ENCODE results near the gene NXPH3. TPM values are rescaled to one million over a fixed set of nuclear protein-coding genes. Genes with fewer than 3 reads are reported as not detected.

Gene NXPH3
- 0.52 TPM for total RNA-seq

GRCh38 chr17:49575679-49576087 lies at the start of gene NXPH3:
Gene NXPH3 (plus strand): TSS chr17:49575871. CDS start chr17:49576220, 349 bp downstream.
- H3K4me1 ChIP-seq (ENCODE audit: control insufficient read depth in 3 of 3, insufficient read depth in 3 of 3, low read length in 3 of 3), result peaks cover 13 to 31% (median 15%) of the 10 kb centered on the region in 3 donors
- H3K27ac ChIP-seq (ENCODE audit: low read depth, low read length), result peak within 1 kb of the TSS; percentile 7
- H3K27me3 ChIP-seq (ENCODE audit: control insufficient read depth in 3 of 3, insufficient read depth in 3 of 3, low read length in 3 of 3), result peaks cover 0 to 5% (median 5%) of the 10 kb centered on the region in 3 donors
- peak within 1 kb of the TSS; percentile 61 to 83 (median 66) for H3K9ac ChIP-seq (ENCODE audit: low read depth in 1 of 3, low read length in 3 of 3)
- no peaks in the 10 kb centered on the region for H3K9me3 ChIP-seq (ENCODE audit: control insufficient read depth in 3 of 3, low read length in 3 of 3)
- H3K36me3 ChIP-seq (ENCODE audit: control insufficient read depth in 3 of 3, insufficient read depth in 3 of 3, low read length in 3 of 3), result no peaks in the 10 kb centered on the region
- peak within 1 kb of the TSS; percentile 66 to 74 (median 70) for H3K4me3 ChIP-seq (ENCODE audit: low read length in 3 of 3)

GRCh38 chr17:49527927-49528651 lies 47.6 kb upstream of the NXPH3 start:
- H3K27ac ChIP-seq (ENCODE audit: low read depth, low read length), result no peak overlapping the region
- no peaks in the 10 kb centered on the region for H3K36me3 ChIP-seq (ENCODE audit: control insufficient read depth in 3 of 3, insufficient read depth in 3 of 3, low read length in 3 of 3)
- H3K4me1 ChIP-seq (ENCODE audit: control insufficient read depth in 3 of 3, insufficient read depth in 3 of 3, low read length in 3 of 3), result peaks cover 0 to 10% (median 3%) of the 10 kb centered on the region in 3 donors
- no peaks in the 10 kb centered on the region for H3K9me3 ChIP-seq (ENCODE audit: control insufficient read depth in 3 of 3, low read length in 3 of 3)
- H3K27me3 ChIP-seq (ENCODE audit: control insufficient read depth in 3 of 3, insufficient read depth in 3 of 3, low read length in 3 of 3), result peaks cover 0 to 7% (median 2%) of the 10 kb centered on the region in 3 donors
- no peak overlapping the region for H3K9ac ChIP-seq (ENCODE audit: low read depth in 1 of 3, low read length in 3 of 3)
- H3K4me3 ChIP-seq (ENCODE audit: low read length in 3 of 3), result no peak overlapping the region

- peaks cover 0 to 6% (median 3%) of the 10 kb centered on the region in 3 donors for H3K4me1 ChIP-seq (ENCODE audit: control insufficient read depth in 3 of 3, insufficient read depth in 3 of 3, low read length in 3 of 3)
- H3K4me3 ChIP-seq (ENCODE audit: low read length in 3 of 3), result no peak overlapping the region
- H3K9me3 ChIP-seq (ENCODE audit: control insufficient read depth in 3 of 3, low read length in 3 of 3), result no peaks in the 10 kb centered on the region
- peaks cover 0 to 6% (median 5%) of the 10 kb centered on the region in 3 donors for H3K27me3 ChIP-seq (ENCODE audit: control insufficient read depth in 3 of 3, insufficient read depth in 3 of 3, low read length in 3 of 3)
- no peaks in the 10 kb centered on the region for H3K36me3 ChIP-seq (ENCODE audit: control insufficient read depth in 3 of 3, insufficient read depth in 3 of 3, low read length in 3 of 3)
- H3K9ac ChIP-seq (ENCODE audit: low read depth in 1 of 3, low read length in 3 of 3), result no peak overlapping the region
- no peak overlapping the region for H3K27ac ChIP-seq (ENCODE audit: low read depth, low read length)
These were observed 46.7 kb upstream of the NXPH3 start for GRCh38 chr17:49528966-49529365.

GRCh38 chr17:49530118-49530517 lies 45.6 kb upstream of the NXPH3 start:
- Histone ChIP-seq H3K4me3 (ENCODE audit: low read length in 3 of 3) (no peak overlapping the region), H3K9me3 (ENCODE audit: control insufficient read depth in 3 of 3, low read length in 3 of 3) (no peaks in the 10 kb centered on the region), H3K4me1 (ENCODE audit: control insufficient read depth in 3 of 3, insufficient read depth in 3 of 3, low read length in 3 of 3) (peaks cover 0 to 3% (median 3%) of the 10 kb centered on the region in 3 donors), H3K27me3 (ENCODE audit: control insufficient read depth in 3 of 3, insufficient read depth in 3 of 3, low read length in 3 of 3) (peaks cover 0 to 6% (median 4%) of the 10 kb centered on the region in 3 donors), H3K27ac (ENCODE audit: low read depth, low read length) (no peak overlapping the region), H3K9ac (ENCODE audit: low read depth in 1 of 3, low read length in 3 of 3) (no peak overlapping the region), H3K36me3 (ENCODE audit: control insufficient read depth in 3 of 3, insufficient read depth in 3 of 3, low read length in 3 of 3) (no peaks in the 10 kb centered on the region)

- no peaks in the 10 kb centered on the region for H3K9me3 ChIP-seq (ENCODE audit: control insufficient read depth in 3 of 3, low read length in 3 of 3)
These were observed 31.8 kb upstream of the NXPH3 start for GRCh38 chr17:49543860-49544259.

GRCh38 chr17:49545007-49545660 lies 30.5 kb upstream of the NXPH3 start:
- Histone ChIP-seq H3K27me3 (ENCODE audit: control insufficient read depth in 3 of 3, insufficient read depth in 3 of 3, low read length in 3 of 3) (peaks cover 0 to 10% (median 2%) of the 10 kb centered on the region in 3 donors), H3K36me3 (ENCODE audit: control insufficient read depth in 3 of 3, insufficient read depth in 3 of 3, low read length in 3 of 3) (no peaks in the 10 kb centered on the region), H3K4me3 (ENCODE audit: low read length in 3 of 3) (no peak overlapping the region), H3K9me3 (ENCODE audit: control insufficient read depth in 3 of 3, low read length in 3 of 3) (no peaks in the 10 kb centered on the region), H3K27ac (ENCODE audit: low read depth, low read length) (no peak overlapping the region), H3K4me1 (ENCODE audit: control insufficient read depth in 3 of 3, insufficient read depth in 3 of 3, low read length in 3 of 3) (peaks cover 3 to 14% (median 3%) of the 10 kb centered on the region in 3 donors), H3K9ac (ENCODE audit: low read depth in 1 of 3, low read length in 3 of 3) (no peak overlapping the region)

More at GRCh38 chr17:49543860-49544259, 31.8 kb upstream of the NXPH3 start:
- no peaks in the 10 kb centered on the region for H3K36me3 ChIP-seq (ENCODE audit: control insufficient read depth in 3 of 3, insufficient read depth in 3 of 3, low read length in 3 of 3)
- H3K27ac ChIP-seq (ENCODE audit: low read depth, low read length), result no peak overlapping the region
- H3K4me3 ChIP-seq (ENCODE audit: low read length in 3 of 3), result no peak overlapping the region
- peaks cover 0 to 10% (median 2%) of the 10 kb centered on the region in 3 donors for H3K27me3 ChIP-seq (ENCODE audit: control insufficient read depth in 3 of 3, insufficient read depth in 3 of 3, low read length in 3 of 3)
- peaks cover 3 to 14% (median 3%) of the 10 kb centered on the region in 3 donors for H3K4me1 ChIP-seq (ENCODE audit: control insufficient read depth in 3 of 3, insufficient read depth in 3 of 3, low read length in 3 of 3)
- H3K9ac ChIP-seq (ENCODE audit: low read depth in 1 of 3, low read length in 3 of 3), result no peak overlapping the region

GRCh38 chr17:49545806-49546545 lies 29.7 kb upstream of the NXPH3 start:
- Histone ChIP-seq H3K27ac (ENCODE audit: low read depth, low read length) (no peak overlapping the region), H3K9ac (ENCODE audit: low read depth in 1 of 3, low read length in 3 of 3) (no peak overlapping the region), H3K9me3 (ENCODE audit: control insufficient read depth in 3 of 3, low read length in 3 of 3) (no peaks in the 10 kb centered on the region), H3K36me3 (ENCODE audit: control insufficient read depth in 3 of 3, insufficient read depth in 3 of 3, low read length in 3 of 3) (no peaks in the 10 kb centered on the region), H3K4me3 (ENCODE audit: low read length in 3 of 3) (no peak overlapping the region), H3K4me1 (ENCODE audit: control insufficient read depth in 3 of 3, insufficient read depth in 3 of 3, low read length in 3 of 3) (peaks cover 3 to 14% (median 3%) of the 10 kb centered on the region in 3 donors), H3K27me3 (ENCODE audit: control insufficient read depth in 3 of 3, insufficient read depth in 3 of 3, low read length in 3 of 3) (peaks cover 0 to 10% (median 2%) of the 10 kb centered on the region in 3 donors)

GRCh38 chr17:49546546-49547535 lies 28.8 kb upstream of the NXPH3 start:
- Histone ChIP-seq H3K27ac (ENCODE audit: low read depth, low read length) (no peak overlapping the region), H3K9me3 (ENCODE audit: control insufficient read depth in 3 of 3, low read length in 3 of 3) (no peaks in the 10 kb centered on the region)

GRCh38 chr17:49547566-49547965 lies 28.1 kb upstream of the NXPH3 start:
- peak overlapping the region in 1 of 3 donors; percentile 40 for H3K9ac ChIP-seq (ENCODE audit: low read depth in 1 of 3, low read length in 3 of 3)
- no peak overlapping the region for H3K4me3 ChIP-seq (ENCODE audit: low read length in 3 of 3)
- H3K4me1 ChIP-seq (ENCODE audit: control insufficient read depth in 3 of 3, insufficient read depth in 3 of 3, low read length in 3 of 3), result peaks cover 3 to 14% (median 3%) of the 10 kb centered on the region in 3 donors
- H3K27me3 ChIP-seq (ENCODE audit: control insufficient read depth in 3 of 3, insufficient read depth in 3 of 3, low read length in 3 of 3), result peaks cover 0 to 10% (median 2%) of the 10 kb centered on the region in 3 donors
- no peak overlapping the region for H3K27ac ChIP-seq (ENCODE audit: low read depth, low read length)
- no peaks in the 10 kb centered on the region for H3K36me3 ChIP-seq (ENCODE audit: control insufficient read depth in 3 of 3, insufficient read depth in 3 of 3, low read length in 3 of 3)
- no peaks in the 10 kb centered on the region for H3K9me3 ChIP-seq (ENCODE audit: control insufficient read depth in 3 of 3, low read length in 3 of 3)

More at GRCh38 chr17:49546546-49547535, 28.8 kb upstream of the NXPH3 start:
- H3K27me3 ChIP-seq (ENCODE audit: control insufficient read depth in 3 of 3, insufficient read depth in 3 of 3, low read length in 3 of 3), result peaks cover 0 to 10% (median 2%) of the 10 kb centered on the region in 3 donors
- no peaks in the 10 kb centered on the region for H3K36me3 ChIP-seq (ENCODE audit: control insufficient read depth in 3 of 3, insufficient read depth in 3 of 3, low read length in 3 of 3)
- peaks cover 3 to 14% (median 3%) of the 10 kb centered on the region in 3 donors for H3K4me1 ChIP-seq (ENCODE audit: control insufficient read depth in 3 of 3, insufficient read depth in 3 of 3, low read length in 3 of 3)
- no peak overlapping the region for H3K9ac ChIP-seq (ENCODE audit: low read depth in 1 of 3, low read length in 3 of 3)
- H3K4me3 ChIP-seq (ENCODE audit: low read length in 3 of 3), result no peak overlapping the region
